AG09319 (cell line): ENCODE data around the gene ITM2A.

Source experiments
- DNase-seq: peaks from one replicate; pipeline ENCODE4 v3.0.0-alpha.2; 2010; ENCODE audit warnings: low read depth; ENCODE audit errors: extremely low read depth
- TF ChIP-seq, protein P1 (sequence below): IDR thresholded peaks from 2 replicates; pipeline ENCODE4 v1.5.1; 2011; ENCODE audit warnings: low read depth, mild to moderate bottlenecking, inconsistent platforms, low read length, moderate library complexity

Gene ITM2A

DNA sequence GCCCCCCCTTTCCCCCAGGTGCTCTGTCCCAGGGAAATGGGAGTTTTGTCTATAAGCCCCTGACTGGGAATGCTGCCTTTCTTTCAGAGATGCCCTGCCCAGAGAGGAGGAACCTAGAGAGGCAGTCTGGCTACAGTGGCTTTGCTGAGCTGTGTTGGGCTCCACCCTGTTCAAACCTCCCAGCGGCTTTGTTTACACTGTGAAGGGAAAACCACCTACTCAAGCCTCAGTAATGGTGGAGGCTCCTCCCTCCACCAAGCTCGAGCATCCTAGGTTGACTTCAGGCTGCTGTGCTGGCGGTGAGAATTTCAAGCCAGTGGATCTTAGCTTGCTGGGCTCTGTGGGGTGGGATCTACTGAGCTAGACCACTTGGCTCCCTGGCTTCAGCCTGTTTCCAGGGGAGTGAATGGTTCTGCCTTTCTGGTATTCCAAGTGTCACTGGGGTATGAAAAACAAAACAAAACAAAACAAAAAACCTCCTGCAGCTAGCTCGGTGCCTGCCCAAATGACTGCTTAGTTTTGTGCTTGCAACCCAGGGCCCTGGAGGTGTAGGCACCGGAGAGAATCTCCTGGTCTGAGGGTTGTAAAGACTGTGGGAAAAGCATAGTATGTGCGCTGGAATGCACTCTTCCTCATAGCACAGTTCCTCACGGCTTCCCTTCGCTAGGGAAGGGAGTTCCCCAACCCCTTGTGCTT lies 41.7 kb downstream of the ITM2A start:
- TF ChIP-seq, protein P1, sequence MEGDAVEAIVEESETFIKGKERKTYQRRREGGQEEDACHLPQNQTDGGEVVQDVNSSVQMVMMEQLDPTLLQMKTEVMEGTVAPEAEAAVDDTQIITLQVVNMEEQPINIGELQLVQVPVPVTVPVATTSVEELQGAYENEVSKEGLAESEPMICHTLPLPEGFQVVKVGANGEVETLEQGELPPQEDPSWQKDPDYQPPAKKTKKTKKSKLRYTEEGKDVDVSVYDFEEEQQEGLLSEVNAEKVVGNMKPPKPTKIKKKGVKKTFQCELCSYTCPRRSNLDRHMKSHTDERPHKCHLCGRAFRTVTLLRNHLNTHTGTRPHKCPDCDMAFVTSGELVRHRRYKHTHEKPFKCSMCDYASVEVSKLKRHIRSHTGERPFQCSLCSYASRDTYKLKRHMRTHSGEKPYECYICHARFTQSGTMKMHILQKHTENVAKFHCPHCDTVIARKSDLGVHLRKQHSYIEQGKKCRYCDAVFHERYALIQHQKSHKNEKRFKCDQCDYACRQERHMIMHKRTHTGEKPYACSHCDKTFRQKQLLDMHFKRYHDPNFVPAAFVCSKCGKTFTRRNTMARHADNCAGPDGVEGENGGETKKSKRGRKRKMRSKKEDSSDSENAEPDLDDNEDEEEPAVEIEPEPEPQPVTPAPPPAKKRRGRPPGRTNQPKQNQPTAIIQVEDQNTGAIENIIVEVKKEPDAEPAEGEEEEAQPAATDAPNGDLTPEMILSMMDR: no peak
- DNase-seq: no peak
